NCI-H226 (cell line): ENCODE results near the gene HES7.
"Not testable (repeated sequence)": the region's sequence is repeated elsewhere in the genome, so short reads cannot be mapped to it uniquely, and the experiment has no call there.

Experiments
- DNase-seq: peaks from one replicate; pipeline ENCODE4 v3.0.0-alpha.2; 2015

Gene HES7

GRCh38 chr17:8121681-8122421, 2.1 kb downstream of the HES7 start:
- peak; percentile 68 for DNase-seq

GRCh38 chr17:8121407-8121680, 2.6 kb downstream of the HES7 start:
- DNase-seq, result no peak

DNA sequence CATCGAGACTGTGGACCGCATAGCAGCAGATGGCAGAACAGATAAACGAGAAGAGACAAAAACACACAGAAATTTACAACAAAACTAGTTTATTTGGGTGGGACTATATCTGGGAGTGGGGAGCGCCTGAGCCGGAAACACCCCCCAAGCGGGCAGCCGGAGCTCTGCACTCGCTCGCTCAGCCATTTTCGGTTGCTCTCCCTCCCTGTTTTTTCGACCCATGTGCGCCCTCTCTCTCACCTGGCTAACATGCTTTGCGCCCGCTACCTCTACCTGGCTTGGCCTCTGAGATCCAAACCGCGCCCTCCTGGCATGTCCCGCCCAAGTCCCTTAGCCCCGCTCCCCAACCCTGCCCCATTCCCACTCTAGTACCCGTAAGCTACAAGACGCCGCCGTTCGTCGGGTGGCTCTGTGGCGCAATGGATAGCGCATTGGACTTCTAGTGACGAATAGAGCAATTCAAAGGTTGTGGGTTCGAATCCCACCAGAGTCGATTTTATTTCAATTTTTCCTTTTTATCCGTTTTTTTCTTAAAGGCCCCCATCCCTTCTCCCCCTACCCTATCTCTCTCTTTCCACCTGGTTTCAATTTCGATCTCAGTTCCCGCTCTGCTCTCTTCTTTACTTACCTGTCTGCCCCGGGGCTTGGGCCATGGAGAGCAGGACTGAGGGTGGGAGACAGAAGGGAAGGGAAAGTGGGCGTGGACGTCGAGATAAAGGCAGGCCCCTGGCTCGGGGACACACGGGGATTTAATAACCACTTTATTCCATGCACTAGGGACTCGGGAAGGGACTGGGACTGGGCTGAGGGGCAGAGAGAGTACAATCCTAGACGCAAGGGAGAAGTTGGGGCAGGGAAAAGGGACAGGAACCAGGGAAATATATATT, 3.1 kb downstream of the HES7 start:
- peak; percentile 70 for DNase-seq

- peak; percentile 89 for DNase-seq
Measured at GRCh38 chr17:8119581-8120519, 4.1 kb downstream of the HES7 start.

- DNase-seq, result peak; percentile 78
Measured at GRCh38 chr17:8118769-8119580, 4.9 kb downstream of the HES7 start.

- DNase-seq, result peak; percentile 84
Measured at GRCh38 chr17:8117980-8118768, 5.7 kb downstream of the HES7 start, which contains the start of gene ALOXE3. TSS of gene ALOXE3 (minus strand) at chr17:8118514. CDS start at chr17:8117990, 524 bp downstream.

- DNase-seq, result no peak
Measured at GRCh38 chr17:8117367-8117979, 6.4 kb downstream of the HES7 start.

DNA sequence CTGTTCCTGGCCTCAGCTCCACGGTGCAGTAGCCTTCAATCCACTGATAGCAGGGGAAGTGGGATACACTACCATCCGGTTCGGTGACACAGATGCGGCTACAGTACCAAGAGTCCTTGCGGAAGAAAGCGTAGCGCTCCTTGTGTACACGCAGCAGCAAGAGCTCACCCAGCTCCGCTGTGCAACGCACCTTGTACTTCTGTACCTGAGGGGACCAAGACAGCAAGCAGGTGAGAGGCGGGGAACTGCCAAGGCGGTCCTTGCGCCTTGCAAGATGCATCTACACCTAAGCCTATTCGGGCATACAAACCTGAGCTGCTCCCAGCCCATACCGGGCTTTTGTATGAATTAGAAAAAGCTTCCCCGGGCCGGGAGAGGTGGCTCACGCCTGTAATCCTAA, 7.1 kb downstream of the HES7 start:
- DNase-seq, result no peak

DNA sequence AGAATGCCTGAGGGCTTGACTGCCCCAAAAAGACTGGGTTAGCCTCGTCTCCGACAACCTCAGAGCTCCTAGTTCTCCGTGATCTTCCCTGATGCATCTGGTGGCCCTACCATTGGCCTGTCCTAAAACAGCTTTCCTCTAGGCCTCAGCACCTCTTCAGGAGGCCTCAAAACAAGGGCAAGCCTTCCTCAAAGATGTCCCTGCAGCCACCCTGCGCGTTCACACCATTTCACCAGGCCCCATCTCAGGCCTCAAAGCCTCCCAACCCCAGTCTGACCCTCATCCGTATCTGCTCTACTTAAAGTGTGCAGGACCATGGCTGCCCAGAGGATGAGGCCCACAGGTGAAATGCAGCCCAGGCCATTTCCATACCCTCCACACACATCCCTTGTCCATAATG, 13.0 kb downstream of the HES7 start:
- no peak for DNase-seq

- no peak for DNase-seq
Measured at GRCh38 chr17:8110456-8110804, 13.5 kb downstream of the HES7 start.

DNA sequence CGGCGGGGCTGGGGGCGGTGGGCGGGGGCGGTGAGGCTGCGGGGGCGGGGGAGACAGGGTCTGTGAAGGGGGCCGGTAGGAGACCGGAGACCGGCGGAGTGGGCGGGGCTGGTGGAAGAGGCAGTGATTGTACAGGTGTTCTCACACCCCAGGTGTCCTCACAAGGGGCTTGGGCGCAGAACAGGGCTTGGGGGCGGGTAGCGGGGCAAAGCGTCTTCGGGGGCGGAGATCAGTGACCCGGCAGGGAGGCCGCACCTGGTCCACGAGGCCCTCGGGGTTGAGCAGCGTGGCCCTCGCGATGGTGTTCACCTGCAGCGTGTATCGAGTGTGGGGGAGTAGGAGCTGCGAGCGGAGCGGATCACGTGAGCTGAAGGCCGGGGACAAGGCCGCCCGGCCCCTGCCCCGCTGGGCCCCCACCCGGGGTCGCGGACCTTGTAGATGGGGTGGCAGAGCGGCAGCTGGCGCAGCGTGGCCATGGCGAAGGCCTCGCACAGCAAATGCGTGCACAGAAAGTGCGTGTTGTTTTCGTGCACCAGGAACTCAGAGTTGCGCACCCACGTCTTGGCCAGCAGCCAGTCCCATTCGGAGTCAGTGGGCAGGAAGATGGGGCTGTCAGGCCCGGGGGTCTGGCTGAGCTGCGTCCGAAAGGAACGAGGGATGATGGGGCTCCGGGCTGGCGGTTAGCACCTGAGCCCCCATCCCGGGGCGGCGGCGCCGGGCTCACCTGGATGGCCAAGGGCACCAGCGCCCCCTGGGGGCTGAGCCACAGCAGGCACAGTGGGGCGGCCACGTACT, 14.0 kb downstream of the HES7 start:
- DNase-seq, result no peak

GRCh38 chr17:8108972-8109660, 14.8 kb downstream of the HES7 start:
- DNase-seq, result no peak

DNA sequence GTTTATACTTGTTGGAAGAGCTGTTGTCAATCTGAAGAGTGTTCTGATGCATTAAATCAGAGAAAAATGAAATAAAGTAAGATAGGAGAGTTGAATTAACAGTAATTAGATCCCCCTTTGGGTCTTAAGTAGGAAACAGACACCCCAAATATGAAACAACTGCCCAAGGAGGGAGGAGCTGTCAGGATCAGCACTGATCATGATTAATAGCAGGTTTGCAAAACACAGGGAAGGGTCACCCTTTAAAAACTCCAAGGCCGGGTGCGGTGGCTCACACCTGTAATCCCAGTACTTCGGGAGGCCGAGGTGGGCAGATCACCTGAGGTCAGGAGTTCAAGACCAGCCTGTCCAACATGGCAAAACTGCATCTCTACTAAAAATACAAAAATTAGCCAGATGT, 16.9 kb downstream of the HES7 start:
- not testable (repeated sequence) for DNase-seq

DNA sequence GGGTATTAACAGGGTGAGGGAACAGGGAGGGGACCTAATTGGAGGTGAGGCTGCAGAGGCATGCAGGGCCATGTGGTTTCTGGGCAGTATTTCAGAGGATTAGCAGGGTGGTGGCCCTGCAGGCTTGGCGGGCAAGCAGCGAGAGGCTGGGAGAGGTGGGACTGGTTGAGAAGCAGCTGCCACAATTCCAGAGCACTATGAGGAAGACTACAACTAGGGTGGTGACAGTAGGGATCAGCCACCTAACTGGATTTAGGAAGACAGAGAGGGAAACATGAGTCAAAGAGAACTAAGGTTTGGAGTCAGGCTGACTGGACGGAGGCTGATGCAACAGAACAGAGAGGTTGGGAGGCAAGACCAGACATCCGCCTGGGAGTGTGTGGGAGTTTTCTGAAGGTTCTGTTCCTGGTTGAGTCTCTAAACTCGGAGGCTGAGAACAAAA, 17.9 kb downstream of the HES7 start:
- peak; percentile 63 for DNase-seq

DNA sequence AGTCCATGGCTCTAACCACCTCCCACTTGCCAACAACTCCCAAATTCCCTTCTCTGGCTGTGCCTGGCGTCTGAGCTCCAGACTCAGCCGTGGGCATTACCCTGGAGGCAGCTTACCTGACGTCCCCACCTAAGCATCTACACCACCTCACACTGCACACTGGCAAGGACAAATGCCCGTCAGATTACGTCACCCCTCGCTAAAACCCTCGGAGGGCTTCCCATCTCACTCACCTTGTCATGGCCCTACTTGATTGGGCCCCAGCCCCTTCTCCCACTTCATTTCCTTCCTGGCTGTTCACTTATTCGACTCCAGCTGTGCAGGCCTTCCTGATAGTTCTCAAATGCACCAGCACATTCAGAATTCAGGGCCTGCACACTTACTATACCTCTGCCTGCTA, 19.0 kb downstream of the HES7 start:
- no peak for DNase-seq

- DNase-seq, result no peak
Measured at GRCh38 chr17:8103549-8103948, 20.4 kb downstream of the HES7 start.

DNA sequence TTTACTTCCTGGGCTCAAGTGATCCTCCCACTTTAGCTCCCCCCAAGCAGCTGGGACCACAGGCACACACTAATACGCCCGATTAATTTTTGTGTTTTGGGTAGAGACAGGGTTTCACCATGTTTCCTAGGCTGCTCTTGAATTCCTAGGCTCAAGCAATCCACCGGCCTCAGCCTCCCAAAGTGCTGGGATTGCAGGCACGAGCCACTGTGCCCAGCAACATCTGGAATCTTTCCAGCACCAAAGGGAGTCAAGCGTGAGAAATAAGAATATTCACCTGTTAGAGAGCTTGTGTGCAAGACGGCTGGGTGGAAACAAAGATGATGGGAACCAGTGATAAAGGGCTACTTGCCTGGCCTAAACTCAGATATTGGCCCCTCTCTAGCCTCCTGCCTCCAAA, 22.2 kb downstream of the HES7 start:
- no peak for DNase-seq

- DNase-seq, result no peak
Measured at GRCh38 chr17:8100763-8101162, 23.1 kb downstream of the HES7 start.

- no peak for DNase-seq
Measured at GRCh38 chr17:8100111-8100510, 23.8 kb downstream of the HES7 start.

DNA sequence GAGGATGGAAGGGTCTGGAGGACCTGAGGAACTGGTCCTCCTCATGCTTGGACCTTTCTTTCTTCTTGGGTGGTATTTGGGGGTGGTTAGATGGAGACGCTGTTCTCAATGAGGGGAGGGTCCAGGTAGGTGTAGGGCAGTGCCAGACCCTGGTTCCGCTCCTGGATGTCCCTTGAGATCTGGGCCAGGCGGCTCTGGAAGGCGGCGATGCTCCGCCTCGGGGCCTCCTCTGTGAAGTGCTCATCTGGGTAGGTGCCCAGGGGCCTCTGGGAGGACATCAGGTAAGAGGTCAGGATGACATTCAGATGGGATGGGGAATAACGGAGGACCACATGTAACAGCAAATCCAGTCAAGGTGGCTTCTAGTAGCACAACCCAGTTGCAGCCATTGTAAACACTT, 27.4 kb downstream of the HES7 start:
- DNase-seq, result no peak
